GM21515 (cell line): ENCODE measurements around the gene CCDC88C.

ENCODE experiments used
- ATAC-seq: cut with Tn5 transposase; IDR thresholded peaks from one replicate; pipeline ENCODE4 v1.9.1; 2021; ENCODE audit not compliant: unreplicated experiment

The CCDC88C gene

DNA sequence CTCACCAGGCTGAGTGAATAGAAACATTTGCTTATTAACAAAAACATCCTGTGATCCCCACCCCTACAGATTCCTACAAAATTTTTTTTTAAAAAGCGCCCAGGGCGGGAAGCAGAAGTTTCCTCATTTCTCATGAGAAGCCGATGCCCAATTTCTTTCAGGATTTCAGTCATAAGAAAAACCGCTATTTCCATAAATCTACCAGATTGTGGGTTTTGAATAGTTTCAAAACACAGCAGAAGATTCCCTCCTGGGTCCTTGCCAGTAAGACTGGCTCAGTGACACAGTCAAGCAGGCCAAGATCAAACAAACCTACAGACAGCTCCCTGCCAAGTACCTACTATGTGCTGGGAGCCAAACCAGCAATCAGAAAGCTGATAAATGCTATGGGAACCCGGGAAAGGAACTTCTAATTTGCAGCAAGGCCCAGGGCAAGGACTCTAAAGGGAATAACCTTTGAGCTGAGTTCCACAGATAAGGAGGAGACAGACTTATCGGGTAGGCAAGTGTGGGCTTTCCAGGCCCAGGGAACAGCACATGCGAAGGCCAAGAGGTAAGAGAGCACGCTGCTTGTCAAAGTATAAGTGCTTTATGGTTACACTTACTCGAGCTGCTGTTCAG is 68.7 kb downstream of the CCDC88C start:
- no peak for ATAC-seq

DNA sequence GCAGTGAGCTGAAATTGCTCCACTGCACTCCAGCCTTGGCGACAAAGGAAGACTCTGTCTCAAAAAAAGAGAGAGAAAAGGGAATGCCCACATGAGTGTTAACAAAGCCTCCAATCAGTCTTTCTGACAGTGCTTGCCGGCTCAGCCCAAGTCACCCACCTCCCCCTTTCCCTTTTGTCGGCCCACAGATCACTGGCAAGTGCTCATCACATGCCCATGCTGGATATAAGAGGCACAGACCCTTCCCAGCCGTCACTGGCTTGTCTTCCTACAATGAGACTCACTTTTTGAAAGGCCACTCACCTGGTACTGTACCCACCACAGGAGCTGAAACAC is 70.8 kb downstream of the CCDC88C start:
- no peak for ATAC-seq

DNA sequence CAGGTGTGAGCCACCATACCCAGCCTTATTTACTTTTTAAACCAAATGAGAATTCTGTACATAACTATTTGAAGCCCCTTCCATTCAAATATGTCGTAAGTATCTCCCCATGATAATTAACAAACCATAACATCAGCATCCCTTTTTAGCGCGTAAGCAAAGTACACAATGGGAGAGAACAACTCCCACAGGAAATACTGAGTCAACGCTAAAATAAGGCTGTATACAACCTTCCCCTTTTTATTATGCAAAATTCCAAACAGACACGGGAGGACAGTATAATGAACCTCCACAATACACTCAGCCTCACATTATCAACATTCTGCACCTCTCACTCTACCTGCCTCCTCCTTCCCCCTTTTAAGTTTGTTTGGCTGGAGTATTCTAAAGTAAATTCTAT is 73.5 kb downstream of the CCDC88C start:
- no peak for ATAC-seq

DNA sequence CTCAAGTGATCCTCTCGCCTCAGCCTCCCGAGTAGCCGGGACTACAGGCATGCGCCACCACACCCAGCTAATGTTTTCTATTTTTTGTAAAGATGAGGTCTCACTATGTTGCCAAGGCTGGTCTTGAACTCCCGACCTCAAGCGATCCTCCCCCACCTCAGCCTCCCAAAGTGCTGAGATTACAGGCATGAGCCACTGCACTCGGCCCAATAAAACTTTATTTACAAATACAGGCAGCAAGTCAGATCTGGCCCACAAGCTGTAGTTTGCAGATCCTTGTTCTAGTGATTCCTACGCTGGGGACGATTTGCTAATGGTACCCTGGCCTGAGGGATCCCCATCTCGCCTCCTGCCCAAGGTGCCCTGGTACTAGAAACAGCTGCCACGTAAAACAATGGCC is 74.6 kb downstream of the CCDC88C start:
- ATAC-seq = no peak

DNA sequence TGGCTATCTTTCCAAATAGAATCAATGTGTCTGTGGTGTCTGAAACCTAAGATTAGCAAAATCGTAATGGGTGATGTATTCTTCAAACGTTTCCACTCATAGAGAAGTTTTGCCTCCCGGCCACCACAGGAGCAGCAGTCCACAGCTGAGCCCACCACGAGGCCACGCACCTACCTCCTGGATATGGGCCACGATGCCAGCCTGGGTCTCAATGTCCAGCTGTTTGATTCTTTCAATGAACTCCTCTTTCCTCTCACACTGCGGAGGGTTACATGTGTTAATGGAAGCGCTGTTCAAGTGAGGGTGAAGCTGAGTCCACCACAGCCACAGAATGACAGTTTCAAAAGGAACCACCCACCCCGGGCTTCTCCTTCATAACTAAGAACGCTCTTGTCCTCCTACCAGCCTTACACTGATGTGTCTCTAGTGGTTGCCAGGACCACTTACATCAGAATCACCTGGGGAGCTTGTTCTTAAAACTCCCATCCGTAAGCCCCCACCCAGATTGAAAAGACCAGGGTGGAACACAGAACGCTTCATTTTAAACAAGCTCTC is 75.3 kb downstream of the CCDC88C start:
- no peak for ATAC-seq

DNA sequence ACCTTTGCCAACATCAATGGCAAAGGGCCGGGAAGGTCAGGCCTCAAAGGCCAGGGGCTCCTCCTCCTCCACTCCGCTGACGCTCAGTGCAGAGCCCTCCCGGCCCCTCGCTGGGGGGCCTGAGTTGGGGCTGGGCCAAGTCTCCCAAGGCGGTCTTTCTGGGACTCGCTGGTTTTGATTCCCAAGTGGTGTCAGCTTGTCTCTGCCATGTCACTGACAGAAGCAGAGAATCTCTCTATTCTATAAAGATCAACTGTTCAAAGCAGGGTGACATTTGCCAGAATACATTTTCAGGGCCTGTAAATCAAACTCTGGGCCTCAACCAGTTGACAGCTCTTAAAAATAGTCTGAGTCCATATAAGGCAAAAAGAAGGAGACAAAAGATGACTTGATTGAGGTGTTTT is 75.9 kb downstream of the CCDC88C start:
- ATAC-seq = no peak

DNA sequence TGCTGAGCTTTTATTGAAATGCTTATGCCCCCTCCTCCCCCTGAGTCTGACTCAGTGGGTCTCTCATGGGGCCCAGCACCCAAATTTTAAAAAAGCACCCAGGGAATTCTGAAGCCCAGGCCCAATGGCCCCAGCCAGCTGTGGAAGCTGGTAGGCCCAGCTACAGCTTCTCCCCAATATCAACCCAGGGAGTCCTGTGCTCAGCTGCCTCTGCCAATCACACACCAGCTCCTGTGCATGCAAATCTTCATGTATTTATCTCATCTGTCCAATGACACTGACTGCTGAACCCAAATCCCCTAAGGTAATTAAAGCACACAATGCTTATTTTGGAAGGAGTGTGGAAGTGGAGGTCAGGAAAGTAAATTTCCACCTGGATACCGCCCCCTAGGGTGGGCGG is 76.3 kb downstream of the CCDC88C start:
- ATAC-seq = no peak

DNA sequence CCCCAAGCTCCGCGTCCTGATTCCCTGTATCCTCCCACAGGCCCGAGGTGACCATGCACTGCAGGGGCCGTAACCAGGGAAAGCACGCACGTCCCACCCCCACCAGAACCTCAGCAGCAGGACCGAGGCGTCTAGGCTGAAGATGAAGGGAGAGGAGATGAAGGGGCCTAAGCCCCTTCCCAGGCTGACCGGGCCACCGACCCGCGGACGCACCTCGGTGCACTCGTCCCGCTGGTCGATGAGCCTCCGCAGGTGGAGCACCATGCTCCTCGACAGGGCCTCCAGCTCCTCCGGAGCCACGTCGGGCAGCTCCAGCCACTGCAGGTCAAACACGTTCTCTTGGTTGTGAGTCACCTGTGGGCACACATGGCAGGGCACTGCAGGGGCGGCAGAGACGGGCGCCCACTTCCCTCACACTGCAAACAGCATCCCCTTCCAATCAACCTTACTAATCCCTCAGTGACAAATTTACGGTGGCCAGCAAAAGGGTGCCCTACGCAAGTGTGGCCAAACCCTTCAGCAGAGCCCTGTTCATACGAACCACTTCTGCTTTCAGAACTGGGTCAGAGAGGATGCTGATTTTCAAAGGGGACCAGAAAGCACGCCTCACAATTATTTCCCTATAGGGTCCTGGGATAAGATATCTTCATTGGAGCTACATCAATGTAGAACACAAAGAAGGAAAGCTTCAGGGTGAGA is 77.8 kb downstream of the CCDC88C start:
- no peak for ATAC-seq

DNA sequence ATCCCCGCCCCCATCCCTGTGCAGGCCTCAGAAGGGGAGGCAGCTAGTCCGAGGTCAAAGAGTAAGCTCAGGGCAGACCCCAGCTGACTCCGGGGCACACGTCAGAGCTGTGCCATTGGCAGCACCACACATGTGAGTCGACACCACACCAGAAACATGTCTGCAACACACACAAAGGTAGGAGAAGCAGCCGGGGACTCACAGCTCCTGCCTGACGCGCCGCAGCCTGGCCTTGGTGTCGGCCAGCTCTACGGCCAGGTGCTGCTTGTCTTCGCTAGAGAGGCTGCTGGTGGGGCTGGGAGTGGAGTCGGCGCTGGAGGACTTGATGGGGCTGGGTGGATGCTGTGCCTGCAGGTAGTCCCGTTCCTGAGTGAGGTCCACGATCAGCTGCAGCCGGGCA is 78.5 kb downstream of the CCDC88C start:
- no peak for ATAC-seq

DNA sequence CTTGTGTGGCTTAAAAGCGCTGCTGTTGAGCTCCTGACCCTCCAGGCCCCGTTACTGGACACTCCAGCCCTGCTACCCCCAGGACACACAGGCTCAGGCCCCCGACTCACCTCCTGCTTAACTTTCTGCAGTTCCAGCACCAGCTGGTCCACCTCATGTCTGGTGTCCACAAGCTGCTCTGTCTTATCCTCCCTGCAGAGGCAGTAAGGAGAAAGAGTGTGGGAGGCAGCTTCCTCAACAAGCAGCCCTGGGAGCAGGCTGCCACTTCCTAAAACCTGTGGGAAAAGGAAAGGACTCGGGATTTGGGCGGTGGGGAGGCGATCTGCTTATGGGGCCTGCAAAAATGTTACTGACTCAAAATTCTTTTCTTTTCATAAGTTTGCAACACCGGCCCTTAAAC is 79.2 kb downstream of the CCDC88C start:
- ATAC-seq = no peak

DNA sequence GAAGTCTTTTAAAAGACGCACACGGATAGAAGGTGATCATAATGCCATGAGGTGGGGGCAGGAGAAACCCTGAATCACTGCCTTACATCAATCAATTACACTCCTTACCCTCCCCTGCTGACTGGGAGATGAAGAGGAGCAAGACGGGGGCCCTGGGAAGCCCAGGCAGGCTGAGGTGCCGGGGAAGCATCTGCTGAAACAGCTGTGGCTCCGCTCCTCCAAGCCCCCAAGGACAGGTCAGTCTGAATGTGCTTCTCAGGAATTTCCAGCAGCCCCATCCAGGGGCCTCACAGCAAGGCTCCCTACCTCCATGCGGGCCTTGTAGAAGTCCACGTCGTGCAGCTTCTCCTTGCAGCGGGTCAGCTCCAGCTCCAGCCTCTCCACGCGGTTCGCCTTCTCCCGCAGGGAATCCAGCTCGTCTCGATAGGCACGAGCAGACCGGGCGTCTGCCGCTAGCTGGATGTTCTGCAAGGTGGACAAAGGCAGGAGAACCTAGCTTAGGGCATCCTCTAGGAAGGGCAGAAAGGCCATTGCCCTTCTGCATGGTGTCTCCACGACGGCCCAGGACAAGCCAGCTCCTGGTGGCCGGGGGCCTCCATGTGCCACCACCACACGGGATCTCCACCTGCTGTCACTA is 79.8 kb downstream of the CCDC88C start:
- ATAC-seq = no peak

DNA sequence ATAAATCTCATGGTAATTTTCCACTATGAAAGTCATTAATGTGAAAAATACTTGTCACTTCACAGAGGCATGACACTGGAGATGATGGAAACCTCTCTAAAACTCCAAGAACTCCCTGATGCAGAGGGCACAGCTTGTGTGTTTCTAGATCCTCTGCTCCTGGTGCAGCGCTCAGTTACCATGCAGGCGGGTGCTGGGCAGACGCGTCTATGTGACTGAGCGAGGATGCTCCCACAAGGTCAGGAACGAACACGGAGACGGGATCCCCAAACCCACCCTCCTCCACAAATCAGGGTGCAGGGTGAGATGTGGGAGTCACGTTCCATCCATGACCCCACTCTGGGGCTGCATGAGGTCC is 81.5 kb downstream of the CCDC88C start:
- no peak for ATAC-seq

DNA sequence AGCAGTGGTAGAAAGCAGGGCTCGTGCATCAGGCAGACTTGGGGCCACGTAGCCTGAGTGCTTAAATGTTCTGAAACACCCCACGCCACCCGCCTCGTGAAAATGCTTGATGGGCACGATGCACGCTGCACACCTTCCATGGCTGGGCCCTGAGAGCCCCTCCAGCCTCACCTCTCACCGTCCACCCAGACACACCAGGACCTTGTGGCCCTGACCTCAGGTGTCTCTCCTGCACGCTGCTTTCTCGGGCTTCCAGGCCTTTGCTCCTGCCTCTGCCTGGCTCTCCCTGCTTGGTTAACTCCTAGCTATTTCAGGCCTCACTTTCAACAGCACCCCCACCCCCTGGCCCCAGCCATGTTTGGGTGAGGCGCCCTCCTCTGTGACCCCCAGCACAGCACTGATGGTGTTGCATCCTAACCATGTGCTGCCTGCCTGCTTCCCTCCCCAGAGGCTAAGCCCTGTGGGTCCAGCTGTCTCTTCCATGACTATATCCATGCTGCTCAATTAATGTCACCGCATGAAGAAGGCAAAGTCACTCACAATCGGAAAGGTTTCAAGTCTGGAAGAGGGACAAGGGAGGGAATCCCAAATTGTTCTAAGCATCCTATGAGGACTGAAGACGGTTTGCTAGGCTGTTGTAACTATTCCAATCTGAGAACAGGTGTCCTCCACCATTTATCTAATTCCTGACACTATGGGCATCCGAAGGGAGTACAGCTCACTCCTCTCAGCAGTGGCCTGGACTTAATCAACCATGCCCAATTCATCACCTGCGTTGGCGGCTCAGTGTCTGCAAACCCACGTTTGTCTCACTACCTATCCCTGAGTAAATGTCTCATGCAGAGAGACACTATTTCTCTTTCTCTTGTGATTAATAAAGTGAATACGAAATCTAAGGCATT is 82.2 kb downstream of the CCDC88C start:
- ATAC-seq = no peak

DNA sequence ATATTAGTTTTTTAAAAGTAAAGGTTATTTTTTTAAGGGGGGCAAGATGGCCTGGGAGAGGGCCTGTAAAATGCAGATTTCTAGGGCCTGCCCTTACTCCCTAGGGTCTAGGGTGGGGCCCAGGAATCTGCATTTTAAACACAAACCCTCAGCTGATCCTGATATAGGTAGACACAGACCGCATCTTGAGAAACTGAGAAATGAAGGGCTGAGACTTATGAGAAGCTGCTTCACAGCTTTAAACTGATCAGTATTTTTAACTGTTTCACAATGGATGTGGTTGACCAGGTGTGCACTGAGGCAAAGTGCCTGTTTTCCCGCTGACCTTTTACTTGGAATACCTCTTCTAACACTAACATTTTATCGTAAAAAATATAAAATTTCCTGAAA is 84.0 kb downstream of the CCDC88C start:
- ATAC-seq = no peak

DNA sequence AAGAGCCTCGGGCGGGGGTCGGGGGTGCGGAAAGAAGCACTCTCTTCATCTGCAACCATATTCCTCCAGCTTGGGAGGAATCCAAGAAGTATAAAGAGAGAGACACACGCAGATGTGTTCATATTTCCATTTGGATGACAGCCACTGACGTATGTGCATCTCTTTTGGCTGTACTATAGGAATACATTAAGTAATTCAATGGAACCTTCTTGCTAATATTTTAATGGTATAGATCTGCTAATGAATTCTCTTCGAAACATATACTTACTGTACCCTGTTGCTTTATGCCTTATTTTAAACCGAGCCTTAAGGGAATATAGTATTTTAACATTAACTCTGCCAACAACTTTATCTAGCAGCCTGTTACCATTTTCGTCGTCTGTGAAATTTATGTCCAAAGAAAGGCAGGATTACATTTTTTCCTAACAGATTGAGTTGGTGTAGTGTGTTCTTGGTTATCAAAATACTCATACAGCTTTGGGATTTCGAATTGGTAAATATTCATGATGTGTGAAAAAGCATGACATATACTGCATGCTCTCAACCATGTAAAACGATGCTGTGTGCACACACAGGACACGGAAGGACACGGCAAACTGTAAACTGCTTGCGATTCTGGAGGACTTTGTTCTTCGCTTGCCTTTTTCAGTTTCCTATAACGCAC is 84.5 kb downstream of the CCDC88C start:
- ATAC-seq = no peak

DNA sequence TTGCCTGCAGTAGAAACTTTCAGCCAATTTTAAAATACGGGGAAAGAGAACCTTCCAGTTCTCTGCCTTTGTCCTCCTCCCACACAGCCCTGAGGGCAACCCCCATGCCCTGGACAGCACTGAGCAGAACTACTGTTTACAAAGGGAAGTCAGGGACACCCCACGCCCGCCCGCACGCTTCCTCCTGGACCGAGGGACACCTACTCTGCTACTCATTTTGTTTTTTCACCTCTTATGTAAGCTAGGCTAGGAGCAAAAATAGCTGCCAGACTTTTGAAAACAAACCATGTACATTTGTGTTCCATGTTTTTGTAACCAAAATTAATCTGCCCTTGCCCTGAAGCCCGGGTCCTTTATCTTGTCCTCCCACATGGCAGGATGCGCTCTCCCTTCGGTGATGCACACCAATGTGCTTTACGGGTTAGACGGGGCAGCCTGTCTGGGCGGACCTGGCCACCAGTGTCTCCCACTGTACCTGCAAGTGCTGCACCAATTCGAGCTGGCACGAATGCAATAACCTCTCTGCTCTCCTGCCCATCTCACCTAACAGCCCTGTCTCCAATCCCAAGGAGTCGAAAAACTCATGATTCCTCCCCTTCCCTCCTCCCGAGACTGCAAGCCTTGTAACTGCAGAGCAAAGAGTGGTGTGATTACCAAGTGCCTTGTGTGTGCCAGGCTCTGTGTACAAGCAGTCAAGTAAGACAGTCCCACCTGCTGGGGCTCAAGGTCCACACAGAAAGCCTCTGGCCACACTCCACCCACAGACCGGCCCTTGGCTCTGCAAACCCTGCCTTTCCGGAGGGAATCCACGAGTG is 85.2 kb downstream of the CCDC88C start:
- ATAC-seq = no peak

DNA sequence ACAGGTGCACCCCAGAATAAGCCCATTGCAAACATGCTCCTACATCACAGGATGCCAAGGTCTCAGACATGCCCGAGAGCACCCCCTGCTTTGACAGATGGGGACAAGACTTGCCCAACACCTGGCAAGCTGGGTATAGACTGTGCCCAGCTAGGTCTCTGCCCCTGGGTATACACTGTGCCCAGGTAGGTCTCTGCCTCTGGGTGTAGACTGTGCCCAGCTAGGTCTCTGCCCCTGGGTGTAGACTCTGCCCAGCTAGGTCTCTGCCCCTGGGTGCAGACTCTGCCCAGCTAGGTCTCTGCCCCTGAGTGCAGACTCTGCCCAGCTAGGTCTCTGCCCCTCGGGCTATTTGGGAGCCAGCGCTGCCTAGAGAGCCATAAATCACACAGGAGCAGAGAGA is 85.9 kb downstream of the CCDC88C start:
- ATAC-seq = no peak

DNA sequence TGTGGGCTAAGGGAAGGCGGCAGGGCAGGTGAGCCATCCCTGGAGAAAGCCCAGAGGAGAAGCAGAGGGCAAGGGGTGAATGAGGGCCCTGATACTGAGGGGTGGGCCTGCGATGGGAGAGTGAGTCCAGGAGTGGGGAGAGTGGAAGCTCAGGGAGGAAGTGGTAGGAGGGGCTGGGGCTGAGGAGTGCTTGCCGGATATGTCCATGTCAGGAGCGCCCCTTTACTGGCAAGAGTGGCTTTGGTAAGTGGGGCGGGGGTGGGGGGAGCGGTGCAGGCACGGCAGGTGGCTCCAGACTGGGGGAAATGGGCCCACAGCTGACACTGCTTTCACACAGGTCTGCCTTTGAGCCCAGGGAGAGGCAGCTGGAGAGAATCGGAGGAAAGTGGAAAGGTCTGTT is 86.8 kb downstream of the CCDC88C start:
- ATAC-seq = no peak

DNA sequence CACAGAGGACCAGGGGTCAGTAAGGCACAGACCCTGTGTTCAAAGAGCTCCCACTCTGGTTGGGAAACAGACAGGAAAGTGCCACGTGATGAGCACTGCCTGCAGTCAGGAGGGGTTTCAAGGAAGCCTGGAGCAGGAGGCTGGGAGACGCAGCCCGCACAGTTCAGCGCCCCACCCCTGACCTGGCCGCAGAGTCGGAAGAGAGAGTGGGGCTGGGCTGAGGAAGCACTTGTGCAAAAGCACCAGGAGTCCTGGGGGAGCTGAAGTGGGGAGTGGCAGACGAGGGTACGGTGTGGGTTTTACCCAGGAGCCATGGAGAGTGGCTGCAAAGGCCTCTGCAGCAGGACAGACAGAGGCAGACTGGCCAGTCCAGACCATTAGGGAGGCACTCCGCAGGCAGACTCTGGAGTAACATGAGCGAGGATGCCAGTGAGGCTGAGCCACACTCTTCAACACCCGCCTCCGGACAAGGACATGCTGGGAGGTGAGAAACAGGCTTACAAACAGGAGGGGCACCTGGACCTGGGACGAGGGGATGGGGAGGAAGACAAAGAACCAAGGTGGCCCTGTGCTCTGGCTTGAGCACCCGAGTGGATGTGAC is 87.4 kb downstream of the CCDC88C start:
- no peak for ATAC-seq
